Epithelial cell of esophagus (primary cell): Measurements from ENCODE around the gene ACTRT2.

Experiments used
- DNase-seq: peaks from one replicate; pipeline ENCODE4 v3.0.0; 2010; ENCODE audit warnings: low read depth
- H3K4me3 ChIP-seq: 2 replicates; pipeline ENCODE4 v1.5.1; 2011; ENCODE audit warnings: mild to moderate bottlenecking, low read length, control low read depth
- CTCF ChIP-seq: IDR thresholded peaks from 2 replicates; pipeline ENCODE4 v1.5.1; 2011; ENCODE audit warnings: low read depth, mild to moderate bottlenecking, low read length, control low read depth, inconsistent platforms; ENCODE audit not compliant: insufficient read depth; ENCODE audit errors: missing control alignments

The ACTRT2 gene

GRCh38 chr1:2983706-2984398 is 37.4 kb upstream of the ACTRT2 start:
- no peak overlapping the region for H3K4me3 ChIP-seq
- DNase-seq: no peak
- no peak for TF ChIP-seq CTCF

DNA sequence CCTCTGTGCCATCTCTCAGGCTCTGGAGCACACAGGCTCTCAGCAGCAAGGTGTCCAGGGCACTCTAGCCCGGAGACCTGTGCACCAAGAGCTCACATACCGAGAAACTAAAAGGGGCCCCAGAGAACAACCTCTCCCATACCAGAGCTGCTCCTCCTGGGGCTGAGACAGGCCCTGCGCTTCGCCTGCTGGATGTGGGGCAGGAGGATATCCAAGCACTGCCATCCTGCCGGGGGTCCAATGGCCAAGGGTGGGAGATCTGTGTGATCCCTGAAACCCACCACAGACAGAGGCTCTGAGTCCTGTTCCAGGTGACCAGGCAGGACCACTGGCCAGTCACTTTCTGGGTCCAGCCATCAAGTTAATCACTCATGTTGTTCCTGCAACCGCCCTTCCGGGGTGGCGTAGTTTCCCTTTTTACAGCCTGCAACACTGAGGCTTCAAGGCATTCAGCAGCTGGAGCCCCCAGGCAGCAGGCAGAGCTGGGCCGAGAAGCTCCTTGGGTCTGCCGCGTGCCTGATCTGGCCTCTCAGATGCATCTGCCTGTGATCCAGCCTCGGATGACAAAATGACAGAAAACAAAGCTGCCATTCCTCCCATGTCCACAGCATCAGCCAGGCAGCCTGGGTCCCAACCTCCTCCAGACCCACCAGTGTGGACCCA is 36.7 kb upstream of the ACTRT2 start:
- DNase-seq: no peak
- no peak overlapping the region for H3K4me3 ChIP-seq
- no peak for TF ChIP-seq CTCF

DNA sequence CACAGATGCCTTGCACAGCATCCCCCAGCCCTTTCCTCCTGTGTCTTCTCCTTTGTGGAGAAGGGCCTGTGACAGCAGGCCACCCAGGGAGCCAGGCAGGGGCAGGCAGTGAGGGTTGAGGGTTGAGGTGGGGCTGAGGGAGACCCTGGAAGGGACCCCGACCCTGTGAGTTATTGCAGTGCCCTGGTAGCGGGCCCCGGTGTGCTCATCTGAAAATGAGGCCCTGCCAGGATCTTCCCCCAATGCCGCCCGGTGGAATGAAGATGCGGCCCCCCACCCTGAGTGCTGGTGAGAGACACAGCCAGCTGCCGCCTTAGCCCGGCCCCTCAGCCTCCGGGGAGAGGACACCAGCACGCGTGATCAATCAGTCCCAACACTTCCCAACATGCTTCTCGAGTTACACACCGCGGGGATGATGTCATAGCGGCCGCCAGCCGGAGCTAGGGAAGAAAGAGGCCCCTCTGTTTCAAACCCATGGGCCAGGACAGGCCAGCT is 36.2 kb upstream of the ACTRT2 start:
- no peak for TF ChIP-seq CTCF
- H3K4me3 ChIP-seq: no peak overlapping the region
- DNase-seq: no peak

DNA sequence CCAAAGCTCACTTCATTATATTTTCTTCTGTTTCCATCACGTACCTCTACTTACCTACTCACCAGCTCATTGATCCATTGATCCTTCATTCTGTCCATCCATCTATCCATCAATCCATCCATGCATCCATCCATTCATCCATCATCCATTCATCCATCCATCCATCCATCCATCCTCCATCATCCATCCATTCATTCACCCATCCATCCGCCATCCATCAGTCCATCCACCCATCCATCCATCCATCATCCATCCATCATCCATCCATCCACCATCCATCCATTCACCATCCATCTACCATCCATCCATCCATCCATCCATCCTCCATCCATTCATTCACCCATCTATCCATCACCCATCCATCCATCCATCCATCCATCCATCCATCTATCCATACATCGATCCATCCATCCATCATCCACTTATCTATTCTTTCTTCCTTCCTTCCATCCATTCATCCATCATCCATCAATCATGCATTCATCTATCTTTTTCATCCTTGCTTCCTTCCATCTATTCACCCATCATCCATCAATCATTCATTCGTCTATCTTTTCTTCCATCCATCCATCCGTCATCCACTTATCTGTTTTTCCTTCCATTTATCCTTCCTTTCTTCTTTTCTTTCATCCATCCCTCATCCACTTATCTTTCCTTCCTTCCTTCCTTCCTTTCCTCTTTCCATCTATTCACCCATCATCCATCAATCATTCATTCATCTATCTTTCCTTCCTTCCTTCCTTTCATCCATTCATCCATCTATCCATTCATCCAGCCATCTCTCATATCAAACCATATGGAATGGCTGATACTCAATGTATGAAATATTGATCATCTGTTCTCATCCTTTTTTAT is 35.3 kb upstream of the ACTRT2 start:
- TF ChIP-seq CTCF: no peak
- DNase-seq: no peak
- no peak overlapping the region for H3K4me3 ChIP-seq

GRCh38 chr1:2986549-2987305 is 34.5 kb upstream of the ACTRT2 start:
- no peak overlapping the region for H3K4me3 ChIP-seq
- no peak for DNase-seq

DNA sequence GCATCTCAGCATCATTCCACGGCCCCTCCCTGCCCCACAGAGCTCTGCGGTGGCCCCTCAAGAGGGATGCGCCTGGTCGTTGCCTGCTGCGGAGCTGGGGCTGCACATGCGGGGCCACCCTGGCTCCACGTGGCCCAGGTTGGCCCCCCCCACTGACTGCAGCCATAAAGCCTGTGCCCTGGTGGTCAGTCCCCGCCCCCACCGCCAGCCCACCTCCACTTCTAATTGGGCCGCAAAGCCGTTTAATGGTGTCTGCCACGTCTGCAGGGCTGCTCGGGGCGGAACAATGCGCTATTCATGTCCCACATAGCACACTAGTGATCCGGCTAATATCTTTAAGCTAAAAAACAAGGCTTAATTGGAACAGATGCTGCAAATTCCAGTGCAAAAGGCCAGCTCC is 33.5 kb upstream of the ACTRT2 start:
- no peak for DNase-seq
- no peak for TF ChIP-seq CTCF
- no peak overlapping the region for H3K4me3 ChIP-seq

More at GRCh38 chr1:2986549-2987305, 34.5 kb upstream of the ACTRT2 start:
- TF ChIP-seq CTCF: no peak
